Hematopoietic multipotent progenitor cell treated with erythropoietin and hydrocortisone succinate and interleukin-3 and kit ligand, for 17 days (in vitro differentiated cells): ENCODE results near the gene PPP1R1B.

ENCODE experiments used
- DNase-seq: peaks from one replicate; pipeline ENCODE4 v3.0.0-alpha.2; 2015; ENCODE audit warnings: low spot score

Gene PPP1R1B

DNA sequence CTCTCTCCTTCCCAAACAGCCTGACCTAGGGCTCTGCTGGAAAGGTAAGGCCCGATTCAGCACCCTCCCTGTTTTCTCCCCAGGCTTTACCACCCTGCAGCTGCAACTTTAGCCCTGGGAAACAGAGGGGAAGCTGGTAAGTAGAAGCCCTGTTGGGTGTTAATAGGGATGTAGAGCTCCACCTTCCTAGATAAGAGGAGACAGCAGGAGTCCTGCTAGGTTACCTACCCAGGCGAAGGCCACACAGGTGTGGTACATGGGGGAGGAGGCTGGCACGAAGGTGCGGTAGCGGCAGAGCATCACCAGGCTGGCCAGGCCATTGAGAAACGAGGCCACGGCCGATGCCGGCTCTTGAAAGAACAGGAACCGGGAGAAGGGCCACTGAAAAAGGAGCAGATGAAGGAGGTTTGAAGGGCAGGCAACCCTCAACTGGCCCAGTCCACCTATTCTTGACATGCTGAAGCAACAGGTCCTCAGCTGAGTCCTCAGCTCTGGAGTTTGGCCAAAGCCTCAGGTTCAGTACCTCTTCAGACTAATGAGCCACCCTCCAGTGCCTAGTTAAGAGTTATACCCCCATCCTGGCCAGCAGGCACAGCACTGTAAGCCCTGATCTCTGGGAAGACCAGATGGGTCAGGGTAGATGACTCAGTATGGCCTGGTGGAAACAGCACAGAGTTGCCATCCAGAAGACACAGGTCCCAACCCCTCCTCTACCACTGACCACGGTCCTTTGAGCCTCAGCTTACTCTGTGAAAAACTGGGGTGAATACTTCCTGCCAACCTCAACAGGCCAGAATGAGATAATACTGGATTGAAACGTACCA, 57.8 kb downstream of the PPP1R1B start:
- DNase-seq, result no peak
